ENCODE results near the gene ITGAL.
A peak's percentile ranks its signal among the peaks of the same experiment; 100 is the strongest.
"Not testable (repeated sequence)": the region's sequence is repeated elsewhere in the genome, so short reads cannot be mapped to it uniquely, and the experiment has no call there.

The ITGAL gene

GRCh38 chr16:30472328-30472942, at the start of gene ITGAL:
Gene ITGAL, plus strand, starts transcription at chr16:30472742. Its CDS starts 96 bp downstream, at chr16:30472838.
- no peak for DNase-seq

GRCh38 chr16:30428055-30428454, 44.5 kb upstream of the ITGAL start:
- DNase-seq: no peak

GRCh38 chr16:30429418-30429677, 43.2 kb upstream of the ITGAL start:
- DNase-seq: no peak

- peak; percentile 98 for DNase-seq
Observed at GRCh38 chr16:30429678-30430427, 42.7 kb upstream of the ITGAL start, which contains the start of gene DCTPP1. Gene DCTPP1, minus strand, starts transcription at chr16:30430030. Its CDS starts 50 bp downstream, at chr16:30429980.

GRCh38 chr16:30430428-30430970, 42.0 kb upstream of the ITGAL start:
- DNase-seq: no peak

GRCh38 chr16:30434852-30435251, 37.7 kb upstream of the ITGAL start:
- no peak for DNase-seq

- DNase-seq: no peak
Observed at GRCh38 chr16:30437511-30438046, 35.0 kb upstream of the ITGAL start.

- no peak for DNase-seq
Observed at GRCh38 chr16:30438835-30439234, 33.7 kb upstream of the ITGAL start.

GRCh38 chr16:30439720-30440348, 32.7 kb upstream of the ITGAL start:
- DNase-seq: no peak

- DNase-seq: no peak
Observed at GRCh38 chr16:30443631-30444030, 28.9 kb upstream of the ITGAL start.

GRCh38 chr16:30444231-30445148, 28.1 kb upstream of the ITGAL start:
- DNase-seq: no peak

- no peak for DNase-seq
Observed at GRCh38 chr16:30445149-30445407, 27.5 kb upstream of the ITGAL start.

- peak; percentile 82 for DNase-seq
Observed at GRCh38 chr16:30445408-30446202, 26.9 kb upstream of the ITGAL start, which contains the start of gene SEPHS2. Gene SEPHS2, minus strand, starts transcription at chr16:30445874. Its CDS starts 147 bp downstream, at chr16:30445727.

GRCh38 chr16:30446203-30446595, 26.3 kb upstream of the ITGAL start:
- DNase-seq: no peak

GRCh38 chr16:30447512-30448226, 24.9 kb upstream of the ITGAL start:
- no peak for DNase-seq

- no peak for DNase-seq
Observed at GRCh38 chr16:30449116-30449435, 23.5 kb upstream of the ITGAL start.

GRCh38 chr16:30452709-30453580, 19.6 kb upstream of the ITGAL start:
- not testable (repeated sequence) for DNase-seq

- DNase-seq: no peak
Observed at GRCh38 chr16:30456302-30456701, 16.2 kb upstream of the ITGAL start.

- no peak for DNase-seq
Observed at GRCh38 chr16:30457256-30457655, 15.3 kb upstream of the ITGAL start.

Measured in NCI-H1694 treated with DMSO at 0.1 percent for 48 hours (cell line).